NCI-H1436 (cell line): ENCODE results near the gene RHBDL3.
"Not testable (repeated sequence)": the region's sequence is repeated elsewhere in the genome, so short reads cannot be mapped to it uniquely, and the experiment has no call there.

Source experiments
- DNase-seq: peaks from one replicate; lab custom pipeline; 2025; lab: John Stamatoyannopoulos, UW

Gene RHBDL3

GRCh38 chr17:32265192-32265923, at the start of gene RHBDL3:
Gene RHBDL3, plus strand, starts transcription at chr17:32265832. Its CDS starts 358 bp downstream, at chr17:32266190.
- peak; percentile 48 for DNase-seq

- DNase-seq, result no peak
Observed at GRCh38 chr17:32222621-32223020, 43.0 kb upstream of the RHBDL3 start.

GRCh38 chr17:32223703-32224102, 41.9 kb upstream of the RHBDL3 start:
- DNase-seq, result no peak

GRCh38 chr17:32226886-32227285, 38.7 kb upstream of the RHBDL3 start:
- no peak for DNase-seq

- DNase-seq, result no peak
Observed at GRCh38 chr17:32227910-32228309, 37.7 kb upstream of the RHBDL3 start.

GRCh38 chr17:32235588-32235987, 30.0 kb upstream of the RHBDL3 start:
- DNase-seq, result no peak

GRCh38 chr17:32239456-32239855, 26.2 kb upstream of the RHBDL3 start:
- no peak for DNase-seq

- DNase-seq, result no peak
Observed at GRCh38 chr17:32240750-32241149, 24.9 kb upstream of the RHBDL3 start.

GRCh38 chr17:32241640-32242039, 24.0 kb upstream of the RHBDL3 start:
- DNase-seq, result no peak

GRCh38 chr17:32249475-32249874, 16.2 kb upstream of the RHBDL3 start:
- DNase-seq, result no peak

GRCh38 chr17:32253117-32253611, 12.5 kb upstream of the RHBDL3 start:
- peak; percentile 84 for DNase-seq

- no peak for DNase-seq
Observed at GRCh38 chr17:32256012-32256700, 9.5 kb upstream of the RHBDL3 start.

GRCh38 chr17:32256701-32257019, 9.0 kb upstream of the RHBDL3 start:
- DNase-seq, result no peak

- DNase-seq, result peak; percentile 36
Observed at GRCh38 chr17:32258383-32259140, 7.1 kb upstream of the RHBDL3 start.

GRCh38 chr17:32259586-32259985, 6.0 kb upstream of the RHBDL3 start:
- no peak for DNase-seq

- no peak for DNase-seq
Observed at GRCh38 chr17:32261417-32261736, 4.3 kb upstream of the RHBDL3 start.

- DNase-seq, result no peak
Observed at GRCh38 chr17:32261936-32262510, 3.6 kb upstream of the RHBDL3 start.

- DNase-seq, result not testable (repeated sequence)
Observed at GRCh38 chr17:32263515-32263914, 2.1 kb upstream of the RHBDL3 start.

GRCh38 chr17:32264140-32264799, 1.4 kb upstream of the RHBDL3 start:
- DNase-seq, result no peak

GRCh38 chr17:32264823-32265191, 825 bp upstream of the RHBDL3 start:
- no peak for DNase-seq

- DNase-seq, result no peak
Observed at GRCh38 chr17:32266051-32266388, 388 bp downstream of the RHBDL3 start.
